HepG2 (cell line): ENCODE results near the gene IDUA. TPM values are rescaled to one million over a fixed set of nuclear protein-coding genes. Genes with fewer than 3 reads are reported as not detected.
A peak's percentile ranks its signal among the peaks of the same experiment; 100 is the strongest.

Experiments used
- CSRNP1 ChIP-seq: sonication (generic); formaldehyde crosslinking; IDR thresholded peaks from 2 replicates; pipeline ENCODE4 v1.8.1; 2023; ENCODE audit warnings: mild to moderate bottlenecking, missing genetic modification reagents
- TBL1XR1 ChIP-seq: fragments of 150-350 bp; IDR thresholded peaks from 2 replicates; pipeline ENCODE4 v1.6.1; 2014; ENCODE audit warnings: borderline replicate concordance, low read length; ENCODE audit not compliant: partially characterized antibody
- YEATS4 ChIP-seq: sonication (generic); formaldehyde crosslinking; IDR thresholded peaks from 2 replicates; pipeline ENCODE4 v1.4.0; 2020; ENCODE audit warnings: missing genetic modification reagents, borderline replicate concordance
- ZBTB2 ChIP-seq: sonication (generic); formaldehyde crosslinking; IDR thresholded peaks from 2 replicates; pipeline ENCODE4 v1.8.0; 2022; ENCODE audit warnings: low read depth, missing genetic modification reagents
- ZNF18 ChIP-seq: sonication (generic); formaldehyde crosslinking; IDR thresholded peaks from 2 replicates; pipeline ENCODE4 v1.8.0; 2022; ENCODE audit warnings: mild to moderate bottlenecking, missing genetic modification reagents; ENCODE audit not compliant: insufficient replicate concordance
- polyA plus RNA-seq, 8 experiments: library from polyadenylated mRNA; depleted of rRNA in 3 of 8; stranded (reverse) in 7 of 8; unstranded in 1 of 8; fragments of >200 nt; fragmentation: Illumina TruSeq in 4 of 8; extraction: Trizol in 4 of 8; gene quantifications; 2 replicates each; pipeline versions ENCODE4 v1.2.1 to v1.2.3, GENCODE V29; 2011 to 2016; ENCODE audit warnings: low read depth in 4 of 8, missing spikeins in 1 of 8, mixed read lengths in 1 of 8; ENCODE audit not compliant: insufficient read depth in 1 of 8
- total RNA-seq, 5 experiments: library from RNA; depleted of rRNA; stranded (reverse); fragments of >200 nt; fragmentation: Illumina TruSeq; extraction: Trizol; gene quantifications; 2 replicates each; pipeline ENCODE4 v1.2.3, GENCODE V29; 2016; ENCODE audit warnings: low read depth in 1 of 5

Gene IDUA
- total and polyA plus RNA-seq, 2 of the 13 experiments (the other 11 are each of a cell fraction or from before 2014, with no cell fraction given): 0.77 to 1.0 TPM

- TF ChIP-seq CSRNP1 (CRISPR knock-in tag) (peak; percentile 66; the same call in 1 of the 2 replicates), ZBTB2 (CRISPR knock-in tag) (0 out of 2 replicates have a peak, but pooled peaks have one; percentile 20), TBL1XR1 (peak; percentile 42), ZNF18 (CRISPR knock-in tag) (no peak), YEATS4 (CRISPR knock-in tag) (peak; percentile 52)
- TF ChIP-seq, all 625 proteins: peak for 211
Measured at GRCh38 chr4:993111-994029, 6.5 kb downstream of the IDUA start, which contains the start of gene SLC26A1 (continued).
